Panc1 (cell line): Measurements from ENCODE around the gene PCDH7.

Experiments used
- CTCF ChIP-seq: fragments of 450-650 bp; IDR thresholded peaks from 2 replicates; pipeline ENCODE4 v1.5.1; 2017; ENCODE audit warnings: mild to moderate bottlenecking
- POLR2AphosphoS5 ChIP-seq: IDR thresholded peaks from 2 replicates; pipeline ENCODE4 v1.6.1; 2012; ENCODE audit warnings: mild to moderate bottlenecking, low read depth, low read length, moderate library complexity
- SIN3A ChIP-seq: IDR thresholded peaks from 2 replicates; pipeline ENCODE4 v1.6.1; 2012; ENCODE audit warnings: low read depth, mild to moderate bottlenecking, low read length, moderate library complexity, borderline replicate concordance; ENCODE audit not compliant: insufficient read depth

GRCh38 chr4:30776451-30776850 is 56.3 kb downstream of the PCDH7 start:
- TF ChIP-seq CTCF (no peak), POLR2AphosphoS5 (no peak), SIN3A (no peak)
